IMR-90 (cell line): ENCODE data around the gene EHD4. TPM values are rescaled to one million over a fixed set of nuclear protein-coding genes. Genes with fewer than 3 reads are reported as not detected.

Experiments
- ATAC-seq: fragments of 200-7000 bp; cut with Tn5 transposase; 2 replicates; pipeline ENCODE4 v1.9.1; 2020; ENCODE audit warnings: low read depth, mild to moderate bottlenecking, moderate library complexity
- BruUV-seq: library from RNA; stranded (reverse); fragments of 400-500 nt; replicated peaks from 2 replicates; lab custom pipeline; 2021; lab: Mats Ljungman, UMichigan
- CTCF ChIA-PET: fragments of 300-600 bp; formaldehyde crosslinking; extraction: SDS; loops from one replicate; lab custom pipeline; 2021; ENCODE audit warnings: antibody characterized with exemption; lab: Yijun Ruan, JAX
- POLR2A ChIA-PET: fragments of 300-600 bp; sonication (Branson Sonifier 250); formaldehyde crosslinking; loops from one replicate; lab custom pipeline; 2022; ENCODE audit warnings: antibody characterized with exemption; ENCODE audit not compliant: unreplicated experiment; lab: Charles Lee
- DNase-seq: peaks from one replicate; pipeline ENCODE4 v3.0.0; 2013
- H2AFZ ChIP-seq: replicated peaks from 2 replicates; pipeline ENCODE3; 2013; ENCODE audit warnings: low read length, mild to moderate bottlenecking; ENCODE audit not compliant: poor library complexity
- H2AK5ac ChIP-seq: 2 replicates; pipeline ENCODE4 v1.6.1; 2013; ENCODE audit warnings: low read depth, low read length, inconsistent platforms
- H2AK9ac ChIP-seq: replicated peaks from 2 replicates; pipeline ENCODE3; 2013; ENCODE audit warnings: mild to moderate bottlenecking, low read depth, low read length, moderate library complexity; ENCODE audit not compliant: poor library complexity
- H2BK120ac ChIP-seq: 2 replicates; pipeline ENCODE4 v1.6.1; 2013; ENCODE audit warnings: low read depth, low read length, inconsistent platforms
- H2BK15ac ChIP-seq: 3 replicates; pipeline ENCODE4 v1.6.1; 2013; ENCODE audit warnings: low read depth, low read length, inconsistent platforms
- H2BK20ac ChIP-seq: 2 replicates; pipeline ENCODE4 v1.6.1; 2013; ENCODE audit warnings: low read depth, mild to moderate bottlenecking, inconsistent platforms, low read length, moderate library complexity
- H2BK5ac ChIP-seq: 2 replicates; pipeline ENCODE4 v1.6.1; 2013; ENCODE audit warnings: mild to moderate bottlenecking, low read depth, low read length, inconsistent platforms; ENCODE audit not compliant: poor library complexity, severe bottlenecking
- H3K14ac ChIP-seq: replicated peaks from 2 replicates; pipeline ENCODE4 v1.6.1; 2013; ENCODE audit warnings: low read depth, low read length, inconsistent platforms
- H3K18ac ChIP-seq: 2 replicates; pipeline ENCODE4 v1.6.1; 2013; ENCODE audit warnings: low read depth, low read length, control low read depth
- H3K23ac ChIP-seq: 2 replicates; pipeline ENCODE4 v1.6.1; 2013; ENCODE audit warnings: low read depth, low read length, inconsistent platforms
- H3K27ac ChIP-seq: 2 replicates; pipeline ENCODE4 v1.5.1; 2013; ENCODE audit warnings: mild to moderate bottlenecking, control low read depth, low read length; ENCODE audit not compliant: insufficient read depth
- H3K27me3 ChIP-seq: 2 replicates; pipeline ENCODE4 v1.6.1; 2013; ENCODE audit warnings: low read length; ENCODE audit not compliant: control insufficient read depth, insufficient read depth
- H3K36me3 ChIP-seq: 2 replicates; pipeline ENCODE4 v1.6.1; 2013; ENCODE audit warnings: low read length, mixed read lengths; ENCODE audit not compliant: control insufficient read depth, insufficient read depth
- H3K4ac ChIP-seq: 2 replicates; pipeline ENCODE4 v1.6.1; 2013; ENCODE audit warnings: low read depth, low read length, inconsistent platforms
- H3K4me1 ChIP-seq: 2 replicates; pipeline ENCODE4 v1.6.1; 2013; ENCODE audit warnings: low read length, mixed read lengths; ENCODE audit not compliant: control insufficient read depth, insufficient read depth
- H3K4me2 ChIP-seq: 2 replicates; pipeline ENCODE4 v1.6.1; 2013; ENCODE audit warnings: low read depth, mild to moderate bottlenecking, control low read depth, low read length, moderate library complexity
- H3K4me3 ChIP-seq: 2 replicates; pipeline ENCODE4 v1.5.1; 2013; ENCODE audit warnings: low read depth, mild to moderate bottlenecking, control low read depth, low read length, moderate library complexity; ENCODE audit not compliant: insufficient read depth
- H3K56ac ChIP-seq: 2 replicates; pipeline ENCODE4 v1.6.1; 2013; ENCODE audit warnings: low read length, inconsistent platforms; ENCODE audit not compliant: insufficient read depth; ENCODE audit errors: extremely low read depth
- H3K79me1 ChIP-seq, 2 experiments: 2 replicates each; pipeline ENCODE4 v1.6.1; 2013; ENCODE audit warnings: low read length in 2 of 2, inconsistent platforms in 1 of 2, low read depth in 1 of 2
- H3K9ac ChIP-seq: 2 replicates; pipeline ENCODE4 v1.6.1; 2013; ENCODE audit warnings: low read depth, low read length, control low read depth
- H3K9me1 ChIP-seq: 2 replicates; pipeline ENCODE4 v1.6.1; 2013; ENCODE audit warnings: low read length, inconsistent platforms; ENCODE audit not compliant: insufficient read depth
- H3K9me3 ChIP-seq: 2 replicates; pipeline ENCODE4 v1.6.1; 2013; ENCODE audit warnings: low read length; ENCODE audit not compliant: control insufficient read depth, insufficient read depth
- H4K20me1 ChIP-seq: 2 replicates; pipeline ENCODE4 v1.6.1; 2013; ENCODE audit warnings: low read length, inconsistent platforms; ENCODE audit not compliant: insufficient read depth
- H4K5ac ChIP-seq: 2 replicates; pipeline ENCODE4 v1.6.1; 2013; ENCODE audit warnings: mild to moderate bottlenecking, low read depth, low read length, control low read depth
- H4K8ac ChIP-seq, 2 experiments: 2 replicates each; pipeline ENCODE4 v1.6.1; 2013; ENCODE audit warnings: low read depth in 2 of 2, low read length in 2 of 2, control low read depth in 1 of 2, inconsistent platforms in 1 of 2
- H4K91ac ChIP-seq: 2 replicates; pipeline ENCODE4 v1.6.1; 2013; ENCODE audit warnings: low read depth, low read length, inconsistent platforms; ENCODE audit not compliant: insufficient read depth
- CEBPB ChIP-seq: IDR thresholded peaks from 2 replicates; pipeline ENCODE4 v1.6.1; 2012; ENCODE audit warnings: low read depth, low read length, improper control_type of control experiment
- CTCF ChIP-seq: conservative IDR thresholded peaks from 2 replicates; pipeline ENCODE4 v1.5.1; 2012; ENCODE audit warnings: mild to moderate bottlenecking, low read depth, low read length, improper control_type of control experiment
- MAFK ChIP-seq: IDR thresholded peaks from 2 replicates; pipeline ENCODE4 v1.6.1; 2012; ENCODE audit warnings: low read depth, low read length, improper control_type of control experiment
- MAZ ChIP-seq: IDR thresholded peaks from 2 replicates; pipeline ENCODE4 v1.6.1; 2012; ENCODE audit warnings: low read depth, mild to moderate bottlenecking, low read length, improper control_type of control experiment, moderate library complexity, borderline replicate concordance
- NFE2L2 ChIP-seq: fragments of 150-350 bp; IDR thresholded peaks from 2 replicates; pipeline ENCODE4 v1.6.1; 2016; ENCODE audit warnings: low read depth, mild to moderate bottlenecking, low read length
- POLR2A ChIP-seq: IDR thresholded peaks from 2 replicates; pipeline ENCODE4 v1.6.1; 2012; ENCODE audit warnings: mild to moderate bottlenecking, low read depth, low read length
- RCOR1 ChIP-seq: IDR thresholded peaks from 2 replicates; pipeline ENCODE4 v1.6.1; 2012; ENCODE audit warnings: mild to moderate bottlenecking, low read length, improper control_type of control experiment; ENCODE audit not compliant: insufficient replicate concordance
- RFX5 ChIP-seq: IDR thresholded peaks from 2 replicates; pipeline ENCODE4 v1.8.0; 2012; ENCODE audit warnings: low read depth, mild to moderate bottlenecking, low read length, moderate library complexity
- SMC3 ChIP-seq: fragments of 150-350 bp; IDR thresholded peaks from 2 replicates; pipeline ENCODE4 v1.6.1; 2016; ENCODE audit warnings: low read depth, mild to moderate bottlenecking, antibody characterized with exemption, low read length, moderate library complexity
- USF2 ChIP-seq: fragments of 150-350 bp; IDR thresholded peaks from 2 replicates; pipeline ENCODE4 v1.6.1; 2017; ENCODE audit warnings: mild to moderate bottlenecking, antibody characterized with exemption, low read length, low read depth
- WGBS, 2 experiments: methylation state at CpG; one replicate each; pipeline versions ENCODE4 v1.1.5 to v1.1.7; 2013; ENCODE audit warnings: missing lambda C conversion rate in 2 of 2; ENCODE audit not compliant: insufficient read length in 1 of 2; ENCODE audit errors: extremely low coverage in 2 of 2; 5-methylcytosine and 5-hydroxymethylcytosine counted together
- dilution Hi-C: fragments of 300-500 bp; cut with HindIII; formaldehyde crosslinking; loops from one replicate; pipeline ENCODE4 v1.14.3; 2018; ENCODE audit warnings: low sequenced_read_pairs; ENCODE audit not compliant: unreplicated experiment
- in situ Hi-C: fragments of 300-500 bp; cut with MboI; formaldehyde crosslinking; loops from 3 replicates; pipeline ENCODE4 v1.14.3; 2019; ENCODE audit warnings: low sequenced_read_pairs, inconsistent platforms, mixed read lengths
- intact Hi-C: fragments of 100-400 bp; cut with micrococcal nuclease; formaldehyde crosslinking; loops from 2 replicates; pipeline ENCODE4 v1.10.0; 2022
- polyA plus RNA-seq, 3 experiments: library from polyadenylated mRNA; depleted of rRNA; stranded (reverse); fragments of >200 nt; gene quantifications; 2 replicates each; pipeline ENCODE4 v1.2.3, GENCODE V29; 2012; ENCODE audit warnings: low replicate concordance in 1 of 3
- total RNA-seq: library from RNA; depleted of rRNA; stranded (reverse); fragments of >200 nt; gene quantifications from 2 replicates; pipeline ENCODE4 v1.2.3, GENCODE V29; 2012

Gene EHD4
- total and polyA plus RNA-seq, 2 of the 4 experiments (the other 2 are of a cell fraction), result 21.0 to 29.0 TPM

- intact Hi-C loops, result loop anchor here (1.0 kb wide), 3 partner anchors 70 to 148 kb away; no protein-coding TSS in a partner anchor
- peak overlapping the region; percentile 53 for H2AK9ac ChIP-seq
- POLR2A ChIA-PET, result no interaction called here
- no peaks in the 10 kb centered on the region for H3K4me1 ChIP-seq
- no peak overlapping the region for H3K18ac ChIP-seq
- H3K9me3 ChIP-seq, result no peaks in the 10 kb centered on the region
- no TSS peak for BruUV-seq
- no peaks in the 10 kb centered on the region for H3K9me1 ChIP-seq
- no peaks in the 10 kb centered on the region for H3K79me1 ChIP-seq
- no peak overlapping the region for H3K14ac ChIP-seq
- in situ Hi-C loops, result no loop called here
- H3K9ac ChIP-seq, result no peak overlapping the region
- no peak overlapping the region for H2BK120ac ChIP-seq
- 0 out of 2 replicates have a peak, but pooled peaks have one; percentile 8 for ATAC-seq
- H2AK5ac ChIP-seq, result no peak overlapping the region
- no peak for DNase-seq
- no peak overlapping the region for H3K4me3 ChIP-seq
- H3K56ac ChIP-seq, result no peak overlapping the region
- no peak overlapping the region for H2BK5ac ChIP-seq
- H3K4ac ChIP-seq, result no peak overlapping the region
- H3K36me3 ChIP-seq, result no peaks in the 10 kb centered on the region
- no peak overlapping the region for H4K91ac ChIP-seq
- 43% methylated on average over 8 of the region's 21 CpGs; no CpG with 5 or more reads in 1 of the 2 experiments for WGBS, 2 experiments
- peak overlapping the region; percentile 67 for H2AFZ ChIP-seq
- dilution Hi-C loops, result no loop called here
- H3K4me2 ChIP-seq, result no peak overlapping the region
- no peak overlapping the region for H4K8ac ChIP-seq
- H3K27me3 ChIP-seq, result peaks cover 37% of the 10 kb centered on the region; the same call in 1 of the 2 replicates
- no peak overlapping the region for H4K5ac ChIP-seq
- H3K23ac ChIP-seq, result no peak overlapping the region
- H2BK20ac ChIP-seq, result no peak overlapping the region
- TF ChIP-seq RCOR1 (no peak), MAFK (no peak), MAZ (no peak), NFE2L2 (no peak), SMC3 (no peak), USF2 (no peak), CEBPB (no peak), RFX5 (no peak), POLR2A (no peak), CTCF (no peak)
- no peak overlapping the region for H2BK15ac ChIP-seq
- CTCF ChIA-PET, result interaction anchor here (0.9 to 1.2 kb wide), 3 partner anchors 8 to 63 kb away, joined by 3 to 4 read pairs (median 3); no protein-coding TSS in a partner anchor
- H4K20me1 ChIP-seq, result no peaks in the 10 kb centered on the region
- no peak overlapping the region for H3K27ac ChIP-seq
Observed at GRCh38 chr15:41988896-41989572, 16.7 kb upstream of the EHD4 start.
